Measurements from ENCODE around the gene MAGI2. TPM values are rescaled to one million over a fixed set of nuclear protein-coding genes. Genes with fewer than 3 reads are reported as not detected.

The MAGI2 gene
- total RNA-seq, 3 donors from 2014 or later (not counting 1 experiment from before 2014, with no cell fraction given), result 0.09 to 0.48 (median 0.27) TPM

DNA sequence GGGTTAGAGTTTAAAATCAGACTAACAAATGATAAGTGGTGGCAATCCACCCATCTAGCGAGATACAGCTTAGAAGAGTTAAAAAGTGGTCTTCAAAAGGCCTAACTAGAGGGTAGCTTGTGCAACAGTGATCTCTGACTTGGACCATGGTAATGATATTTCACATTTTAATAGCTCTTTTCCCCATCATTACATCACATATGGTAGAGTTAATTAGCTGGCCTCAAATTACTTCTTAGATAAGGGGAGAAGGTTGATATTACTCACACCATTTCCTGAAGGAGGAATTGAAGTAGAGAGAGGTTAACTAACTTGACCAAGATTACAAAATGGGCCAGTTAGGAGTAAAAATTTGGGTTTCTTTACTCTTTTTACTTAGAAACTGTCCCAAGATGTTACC lies 1431.3 kb downstream of the MAGI2 start:
- Mint-ChIP-seq H3K27ac (no peak overlapping the region), H3K4me1 (peaks cover 11 to 12% of the 10 kb centered on the region in 2 donors), H3K36me3 (no peaks in the 10 kb centered on the region), H3K9me3 (no peaks in the 10 kb centered on the region), H3K4me3 (no peak overlapping the region), H3K27me3 (ENCODE audit: low read depth in 2 of 2) (peaks cover 10 to 11% of the 10 kb centered on the region in 2 donors)
- Histone ChIP-seq H3K27ac (ENCODE audit: low read length) (no peak overlapping the region), H3K9me3 (ENCODE audit: control insufficient read depth, insufficient read depth, low read length) (no peaks in the 10 kb centered on the region), H3K4me1 (ENCODE audit: control insufficient read depth, insufficient read depth, low read length) (peaks cover 13% of the 10 kb centered on the region), H3K27me3 (ENCODE audit: control insufficient read depth, insufficient read depth, low read length) (peaks cover 2% of the 10 kb centered on the region), H3K4me3 (ENCODE audit: low read length) (no peak overlapping the region), H3K36me3 (ENCODE audit: control insufficient read depth, insufficient read depth, low read length) (no peaks in the 10 kb centered on the region)
- TF ChIP-seq CTCF (IDR thresholded peaks at IDR 0.05), result no peak
- 92% methylated on average over 1 of the region's 1 CpG for WGBS (ENCODE audit: insufficient coverage)
- ATAC-seq, result no peak
- no peak for DNase-seq
- intact Hi-C loops (cut with micrococcal nuclease), result no loop called here

- peak overlapping the region; percentile 64 to 67 for H3K27ac Mint-ChIP-seq
- peak; percentile 10 for TF ChIP-seq CTCF (IDR thresholded peaks at IDR 0.05)
- no peak overlapping the region for H3K4me3 ChIP-seq (ENCODE audit: low read length)
- intact Hi-C loops (cut with micrococcal nuclease), result no loop called here
- peaks cover 13% of the 10 kb centered on the region for H3K4me1 ChIP-seq (ENCODE audit: control insufficient read depth, insufficient read depth, low read length)
- no peaks in the 10 kb centered on the region for H3K9me3 Mint-ChIP-seq
- H3K4me1 Mint-ChIP-seq, result peaks cover 11 to 12% of the 10 kb centered on the region in 2 donors
- peak overlapping the region; percentile 90 for H3K4me3 Mint-ChIP-seq
- no peaks in the 10 kb centered on the region for H3K36me3 ChIP-seq (ENCODE audit: control insufficient read depth, insufficient read depth, low read length)
- DNase-seq, result no peak
- peaks cover 11 to 19% of the 10 kb centered on the region in 2 donors for H3K27me3 Mint-ChIP-seq (ENCODE audit: low read depth in 2 of 2)
- H3K36me3 Mint-ChIP-seq, result no peaks in the 10 kb centered on the region
- ATAC-seq, result no peak
- H3K9me3 ChIP-seq (ENCODE audit: control insufficient read depth, insufficient read depth, low read length), result no peaks in the 10 kb centered on the region
- no peak overlapping the region for H3K27ac ChIP-seq (ENCODE audit: low read length)
- H3K27me3 ChIP-seq (ENCODE audit: control insufficient read depth, insufficient read depth, low read length), result peaks cover 2% of the 10 kb centered on the region
Measured at GRCh38 chr7:78020874-78021249, 1432.6 kb downstream of the MAGI2 start.

GRCh38 chr7:78020136-78020873 lies 1433.2 kb downstream of the MAGI2 start:
- peaks cover 8 to 21% of the 10 kb centered on the region in 2 donors for H3K27me3 Mint-ChIP-seq (ENCODE audit: low read depth in 2 of 2)
- H3K36me3 Mint-ChIP-seq, result no peaks in the 10 kb centered on the region
- no peaks in the 10 kb centered on the region for H3K27me3 ChIP-seq (ENCODE audit: control insufficient read depth, insufficient read depth, low read length)
- H3K4me1 ChIP-seq (ENCODE audit: control insufficient read depth, insufficient read depth, low read length), result peaks cover 13% of the 10 kb centered on the region
- peak overlapping the region; percentile 64 to 67 for H3K27ac Mint-ChIP-seq
- peak overlapping the region; percentile 72 for H3K4me3 ChIP-seq (ENCODE audit: low read length)
- H3K4me1 Mint-ChIP-seq, result peaks cover 11 to 12% of the 10 kb centered on the region in 2 donors
- DNase-seq, result peak in 1 of 2 donors; percentile 70
- 4% methylated on average over 24 of the region's 25 CpGs for WGBS (ENCODE audit: insufficient coverage)
- intact Hi-C loops (cut with micrococcal nuclease), result no loop called here
- H3K27ac ChIP-seq (ENCODE audit: low read length), result peak overlapping the region; percentile 75
- H3K4me3 Mint-ChIP-seq, result peak overlapping the region; percentile 90
- H3K9me3 ChIP-seq (ENCODE audit: control insufficient read depth, insufficient read depth, low read length), result no peaks in the 10 kb centered on the region
- TF ChIP-seq CTCF (IDR thresholded peaks at IDR 0.05), result peak; percentile 44
- peak; percentile 43 to 44 (median 43) for ATAC-seq
- H3K36me3 ChIP-seq (ENCODE audit: control insufficient read depth, insufficient read depth, low read length), result no peaks in the 10 kb centered on the region
- no peaks in the 10 kb centered on the region for H3K9me3 Mint-ChIP-seq

Data from natural killer cell (primary cell).